Heart right ventricle (tissue), 16 donors: ENCODE data around the gene ZFPM1. TPM values are rescaled to one million over a fixed set of nuclear protein-coding genes. Genes with fewer than 3 reads are reported as not detected.

Experiments
- ATAC-seq, 8 donors: fragments of 200-7000 bp; cut with Tn5 transposase; one replicate each; pipeline ENCODE4 v1.9.1; 2020; ENCODE audit warnings: mild to moderate bottlenecking in 8 of 8, moderate library complexity in 8 of 8, moderate number of reproducible peaks in 1 of 8
- DNase-seq, 2 donors: peaks; one replicate each; pipeline ENCODE4 v3.0.0-alpha.2; 2020
- H3K27ac ChIP-seq, 10 donors: fragments of 200-600 bp; sonication (generic) in 2 of 10; one replicate each; pipeline versions ENCODE4 v1.5.0 to v1.8.0; 2020 to 2022; ENCODE audit warnings: mild to moderate bottlenecking in 3 of 10
- H3K27me3 ChIP-seq, 7 donors: fragments of 200-600 bp; one replicate each; pipeline ENCODE4 v1.8.0; 2021 to 2022; ENCODE audit warnings: mild to moderate bottlenecking in 2 of 7
- H3K36me3 ChIP-seq, 9 donors: fragments of 200-600 bp; sonication (generic) in 1 of 9; one replicate each; pipeline versions ENCODE4 v1.5.0 to v1.8.0; 2020 to 2022; ENCODE audit warnings: mild to moderate bottlenecking in 2 of 9
- H3K4me1 ChIP-seq, 9 donors: fragments of 200-600 bp; sonication (generic) in 1 of 9; one replicate each; pipeline versions ENCODE4 v1.5.0 to v1.8.0; 2020 to 2022; ENCODE audit warnings: mild to moderate bottlenecking in 4 of 9
- H3K4me3 ChIP-seq, 10 donors: fragments of 200-600 bp; sonication (generic) in 2 of 10; one replicate each; pipeline versions ENCODE4 v1.5.0 to v1.8.0; 2020 to 2022; ENCODE audit warnings: mild to moderate bottlenecking in 7 of 10, moderate library complexity in 2 of 10
- H3K9me3 ChIP-seq, 11 donors: fragments of 200-600 bp in 10 of 11; sonication (generic) in 2 of 11; one replicate each; pipeline versions ENCODE4 v1.5.0 to v1.8.0; 2013 to 2022; ENCODE audit warnings: mild to moderate bottlenecking in 2 of 11, control low read depth in 1 of 11, moderate library complexity in 1 of 11
- WGBS, 2 donors: extraction: QIAGEN DNeasy Blood & Tissue Kit; methylation state at CpG; one replicate each; pipeline ENCODE4 v1.1.7; 2013; ENCODE audit warnings: inconsistent platforms in 1 of 2; 5-methylcytosine and 5-hydroxymethylcytosine counted together
- intact Hi-C, 10 donors: fragments of 100-400 bp; cut with DNase I; formaldehyde crosslinking; loops; one replicate each; pipeline versions ENCODE4 v1.11.1 to v1.14.2; 2022
- polyA plus RNA-seq, 2 donors: library from polyadenylated mRNA; stranded (reverse); fragments of 200-250 nt; gene quantifications; one replicate each; pipeline ENCODE4 v1.2.3, GENCODE V29; 2013
- total RNA-seq, 10 donors: library from RNA; stranded (reverse); fragmentation: NEBNext Ultra II Directional in 3 of 10; extraction: Animal tissue kit (Norgen Biotek cat#: 25700) in 3 of 10; gene quantifications; one replicate each; pipeline versions ENCODE4 v1.2.1 to v1.2.4, GENCODE V29; 2021 to 2023
- TF ChIP-seq, protein P1 (sequence below), 9 donors: fragments of 200-600 bp; sonication (generic) in 2 of 9; IDR thresholded peaks; one replicate each; pipeline versions ENCODE4 v1.5.0 to v1.8.0; 2021 to 2022; ENCODE audit warnings: antibody characterized with exemption in 9 of 9, mild to moderate bottlenecking in 5 of 9, moderate library complexity in 1 of 9
- donor health status: Arrhythmogenic right ventricular cardiomyopathy.
- donor health status: ischemic (EF 13 %, LVEDD 7.1; RV severe dilation, severe dysfunction).
- donor health status: healthy with polysubstance abuse.
- donor health status: DM: no; HTN: yes; CAD: no.
- donor health status: DM: no; HTN: no; CAD: no.
- donor health status: ischemic (EF 25% LVEDD 6.9; RV normal size, moderate dysfunction).
- donor health status: ischemic (EF 25% LVEDD 5.7; RV mildly dilated, moderate dysfunction).
- donor health status: healthy.
- donor health status: DM: yes; HTN: yes; CAD: no.
- donor health status: Ischemic cardiomyopathy.
- donor health status: ischemic (EF 35%, LVEDD 5.7; RV mildly dilated, moderate dysfunction).
- donor health status: nonischemic (EF 11% LVEDD 7.7; RV severe dilation, severe dysfunction).
- donor health status: DM: yes; HTN: yes; CAD: no.
- donor health status: PGD.
- donor health status: ischemic (EF 29% LVEDD 5.4; RV normal size, mild dysfunction).
- donor health status: nonischemic (EF 23%, LVEDD 6.1; RV moderate dilation, normal function).

Gene ZFPM1
- total and polyA plus RNA-seq, 12 donors = 2.0 to 10.4 (median 4.4) TPM

DNA sequence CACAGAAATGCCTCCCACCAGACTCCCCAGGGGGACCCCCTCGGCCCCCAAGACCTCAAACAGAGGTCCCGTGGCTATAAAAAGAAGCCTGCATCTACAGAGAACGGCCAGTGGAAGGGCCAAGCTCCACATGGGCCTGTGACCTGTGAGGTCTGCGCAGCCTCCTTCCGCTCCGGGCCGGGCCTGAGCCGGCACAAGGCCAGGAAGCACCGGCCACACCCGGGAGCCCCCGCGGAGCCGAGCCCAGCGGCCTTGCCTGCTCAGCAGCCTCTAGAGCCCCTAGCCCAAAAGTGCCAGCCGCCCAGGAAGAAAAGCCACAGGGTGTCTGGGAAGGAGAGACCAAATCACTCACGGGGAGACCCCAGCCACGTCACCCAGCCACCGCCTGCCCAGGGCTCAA is 18.3 kb upstream of the ZFPM1 start:
- intact Hi-C loops = loop anchor here (5.0 to 10.0 kb wide), 5 partner anchors 237 to 460 kb away; no protein-coding TSS in a partner anchor
- Histone ChIP-seq H3K9me3 (no peaks in the 10 kb centered on the region), H3K27me3 (peaks cover 9 to 39% (median 28%) of the 10 kb centered on the region in 7 donors), H3K4me1 (peaks cover 0 to 28% (median 14%) of the 10 kb centered on the region in 9 donors), H3K4me3 (no peak overlapping the region), H3K36me3 (no peaks in the 10 kb centered on the region), H3K27ac (no peak overlapping the region)
- ATAC-seq (no peak), DNase-seq (no peak)
- WGBS, 2 donors = 68 to 75% methylated on average over 17 to 18 of the region's 18 CpGs
- TF ChIP-seq, protein P1, sequence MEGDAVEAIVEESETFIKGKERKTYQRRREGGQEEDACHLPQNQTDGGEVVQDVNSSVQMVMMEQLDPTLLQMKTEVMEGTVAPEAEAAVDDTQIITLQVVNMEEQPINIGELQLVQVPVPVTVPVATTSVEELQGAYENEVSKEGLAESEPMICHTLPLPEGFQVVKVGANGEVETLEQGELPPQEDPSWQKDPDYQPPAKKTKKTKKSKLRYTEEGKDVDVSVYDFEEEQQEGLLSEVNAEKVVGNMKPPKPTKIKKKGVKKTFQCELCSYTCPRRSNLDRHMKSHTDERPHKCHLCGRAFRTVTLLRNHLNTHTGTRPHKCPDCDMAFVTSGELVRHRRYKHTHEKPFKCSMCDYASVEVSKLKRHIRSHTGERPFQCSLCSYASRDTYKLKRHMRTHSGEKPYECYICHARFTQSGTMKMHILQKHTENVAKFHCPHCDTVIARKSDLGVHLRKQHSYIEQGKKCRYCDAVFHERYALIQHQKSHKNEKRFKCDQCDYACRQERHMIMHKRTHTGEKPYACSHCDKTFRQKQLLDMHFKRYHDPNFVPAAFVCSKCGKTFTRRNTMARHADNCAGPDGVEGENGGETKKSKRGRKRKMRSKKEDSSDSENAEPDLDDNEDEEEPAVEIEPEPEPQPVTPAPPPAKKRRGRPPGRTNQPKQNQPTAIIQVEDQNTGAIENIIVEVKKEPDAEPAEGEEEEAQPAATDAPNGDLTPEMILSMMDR (IDR thresholded peaks at IDR 0.05) = no peak

- WGBS, 2 donors = 88 to 91% methylated on average over 36 of the region's 36 CpGs
- Histone ChIP-seq H3K36me3 (no peaks in the 10 kb centered on the region), H3K27me3 (peaks cover 9 to 30% (median 21%) of the 10 kb centered on the region in 7 donors), H3K9me3 (no peaks in the 10 kb centered on the region), H3K4me3 (no peak overlapping the region), H3K27ac (no peak overlapping the region), H3K4me1 (peaks cover 0 to 18% (median 7%) of the 10 kb centered on the region in 9 donors)
- no peak for DNase-seq
- ATAC-seq = no peak
- TF ChIP-seq, protein P1 (IDR thresholded peaks at IDR 0.05) = no peak
- intact Hi-C loops = loop anchor here in 8 of 10 donors (5.0 to 10.0 kb wide), 5 partner anchors 238 to 461 kb away; no protein-coding TSS in a partner anchor
These were observed 17.4 kb upstream of the ZFPM1 start for GRCh38 chr16:88435437-88436355.

GRCh38 chr16:88436796-88437195 is 16.3 kb upstream of the ZFPM1 start:
- H3K9me3 ChIP-seq = no peaks in the 10 kb centered on the region
- TF ChIP-seq, protein P1 (IDR thresholded peaks at IDR 0.05) = no peak
- H3K27ac ChIP-seq = no peak overlapping the region
- no peaks in the 10 kb centered on the region for H3K36me3 ChIP-seq
- WGBS, 2 donors = 92% methylated on average over 36 of the region's 36 CpGs
- no peak for DNase-seq
- intact Hi-C loops = loop anchor here in 8 of 10 donors (5.0 to 10.0 kb wide), 5 partner anchors 239 to 462 kb away; no protein-coding TSS in a partner anchor
- ATAC-seq = no peak
- H3K4me3 ChIP-seq = no peak overlapping the region
- H3K27me3 ChIP-seq = peaks cover under 1 to 20% (median 10%) of the 10 kb centered on the region in 7 donors
- H3K4me1 ChIP-seq = peaks cover 0 to 8% (median 0%) of the 10 kb centered on the region in 9 donors

- no peaks in the 10 kb centered on the region for H3K9me3 ChIP-seq
- DNase-seq = peak in 1 of 2 donors; percentile 62
- H3K27me3 ChIP-seq = peaks cover 0 to 22% (median 9%) of the 10 kb centered on the region in 7 donors
- no peaks in the 10 kb centered on the region for H3K36me3 ChIP-seq
- 42 to 45% methylated on average over 46 to 55 of the region's 55 CpGs for WGBS, 2 donors
- intact Hi-C loops = loop anchor here in 8 of 10 donors (5.0 to 10.0 kb wide), 5 partner anchors 240 to 463 kb away; no protein-coding TSS in a partner anchor
- TF ChIP-seq, protein P1 (IDR thresholded peaks at IDR 0.05) = peak; percentile 77 to 89 (median 83)
- no peak overlapping the region for H3K4me3 ChIP-seq
- no peak overlapping the region for H3K27ac ChIP-seq
- peaks cover 0 to 7% (median 0%) of the 10 kb centered on the region in 9 donors for H3K4me1 ChIP-seq
- peak in 6 of 8 donors; percentile 15 to 47 (median 19) for ATAC-seq
These were observed 15.6 kb upstream of the ZFPM1 start for GRCh38 chr16:88437367-88437964.
